Fibroblast of villous mesenchyme (primary cell): Measurements from ENCODE around the gene DUSP28. TPM values are rescaled to one million over a fixed set of nuclear protein-coding genes. Genes with fewer than 3 reads are reported as not detected.

Experiments used
- DNase-seq: peaks from one replicate; pipeline ENCODE4 v3.0.0-alpha.2; 2010; ENCODE audit warnings: low read depth
- H3K4me3 ChIP-seq: 2 replicates; pipeline ENCODE4 v1.5.1; 2011; ENCODE audit warnings: low read depth, mild to moderate bottlenecking, low read length
- CTCF ChIP-seq: IDR thresholded peaks from 2 replicates; pipeline ENCODE4 v1.5.1; 2012; ENCODE audit warnings: low read depth, mild to moderate bottlenecking, low read length; ENCODE audit not compliant: insufficient read depth
- total RNA-seq: library from RNA; depleted of rRNA; stranded (reverse); fragments of >200 nt; gene quantifications from 2 replicates; pipeline ENCODE4 v1.2.3, GENCODE V29; 2012

DUSP28 gene
- total RNA-seq, 1 donor, result 3.5 TPM

- no peak overlapping the region for H3K4me3 ChIP-seq
- no peak for DNase-seq
These were observed 10.6 kb downstream of the DUSP28 start for GRCh38 chr2:240570531-240571313.

GRCh38 chr2:240571314-240571973, 11.3 kb downstream of the DUSP28 start:
- H3K4me3 ChIP-seq, result no peak overlapping the region
- no peak for DNase-seq
- TF ChIP-seq CTCF, result no peak

More at GRCh38 chr2:240570531-240571313, 10.6 kb downstream of the DUSP28 start:
- TF ChIP-seq CTCF, result no peak

DNA sequence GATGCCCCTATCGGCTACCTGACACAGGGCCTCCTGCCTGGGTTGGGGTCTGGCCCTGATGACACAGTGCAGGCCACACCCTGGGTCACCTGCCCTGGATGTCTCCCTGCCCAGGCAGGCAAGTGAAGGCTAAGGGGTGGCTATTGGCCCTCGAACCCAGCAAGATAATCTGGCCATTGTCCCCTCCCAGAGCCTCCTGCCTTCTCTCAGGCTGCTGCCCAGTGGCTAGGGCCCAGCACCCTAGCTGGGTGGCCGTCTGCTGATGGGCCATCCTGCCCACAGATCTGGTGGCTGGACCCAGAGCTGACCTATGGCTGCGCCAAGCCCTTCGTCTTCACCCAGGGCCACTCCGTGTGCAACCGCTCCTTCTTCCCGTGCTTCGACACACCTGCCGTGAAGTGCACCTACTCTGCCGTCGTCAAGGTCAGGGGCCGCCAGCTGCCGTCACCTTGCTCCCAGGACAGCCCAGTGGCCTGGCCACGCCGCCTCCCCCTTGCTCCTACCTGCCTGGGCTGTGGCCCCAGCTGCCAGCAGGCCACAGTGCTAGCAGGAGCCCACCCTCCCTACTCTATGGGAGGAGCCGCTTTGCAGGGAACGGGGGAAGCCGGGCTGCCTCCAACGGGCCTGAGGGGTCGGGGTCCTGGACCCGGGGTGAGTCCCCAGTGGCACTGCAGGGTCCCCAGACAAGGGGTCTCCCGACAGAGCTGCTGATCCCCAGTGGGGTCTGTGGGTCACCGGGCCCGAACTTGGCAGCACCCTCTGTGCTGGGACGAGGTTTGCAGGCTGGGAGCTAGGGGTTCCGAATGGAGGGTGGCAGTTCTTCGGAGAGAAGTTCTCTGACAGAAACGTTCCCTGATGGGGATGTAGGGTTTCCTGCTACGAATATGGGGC, 12.2 kb downstream of the DUSP28 start:
- TF ChIP-seq CTCF, result no peak
- DNase-seq, result no peak
- H3K4me3 ChIP-seq, result no peak overlapping the region

DNA sequence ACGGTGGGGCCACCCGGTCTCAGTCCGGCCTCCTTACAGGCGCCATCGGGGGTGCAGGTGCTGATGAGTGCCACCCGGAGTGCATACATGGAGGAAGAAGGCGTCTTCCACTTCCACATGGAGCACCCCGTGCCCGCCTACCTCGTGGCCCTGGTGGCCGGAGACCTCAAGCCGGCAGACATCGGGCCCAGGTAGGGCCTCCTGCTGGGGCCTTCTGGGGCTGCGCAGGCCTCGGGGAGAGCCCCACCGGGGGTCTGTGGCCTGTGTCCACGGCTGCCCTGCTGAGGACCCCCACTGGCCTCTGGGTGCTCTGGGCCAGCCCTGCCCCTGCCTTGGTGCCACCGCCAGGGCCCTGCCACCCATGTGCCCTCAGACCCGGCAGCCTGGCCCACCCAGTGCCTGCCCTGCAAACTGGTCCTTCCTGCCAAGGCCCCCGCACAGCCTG, 12.9 kb downstream of the DUSP28 start:
- no peak for DNase-seq
- TF ChIP-seq CTCF, result no peak
- H3K4me3 ChIP-seq, result no peak overlapping the region

DNA sequence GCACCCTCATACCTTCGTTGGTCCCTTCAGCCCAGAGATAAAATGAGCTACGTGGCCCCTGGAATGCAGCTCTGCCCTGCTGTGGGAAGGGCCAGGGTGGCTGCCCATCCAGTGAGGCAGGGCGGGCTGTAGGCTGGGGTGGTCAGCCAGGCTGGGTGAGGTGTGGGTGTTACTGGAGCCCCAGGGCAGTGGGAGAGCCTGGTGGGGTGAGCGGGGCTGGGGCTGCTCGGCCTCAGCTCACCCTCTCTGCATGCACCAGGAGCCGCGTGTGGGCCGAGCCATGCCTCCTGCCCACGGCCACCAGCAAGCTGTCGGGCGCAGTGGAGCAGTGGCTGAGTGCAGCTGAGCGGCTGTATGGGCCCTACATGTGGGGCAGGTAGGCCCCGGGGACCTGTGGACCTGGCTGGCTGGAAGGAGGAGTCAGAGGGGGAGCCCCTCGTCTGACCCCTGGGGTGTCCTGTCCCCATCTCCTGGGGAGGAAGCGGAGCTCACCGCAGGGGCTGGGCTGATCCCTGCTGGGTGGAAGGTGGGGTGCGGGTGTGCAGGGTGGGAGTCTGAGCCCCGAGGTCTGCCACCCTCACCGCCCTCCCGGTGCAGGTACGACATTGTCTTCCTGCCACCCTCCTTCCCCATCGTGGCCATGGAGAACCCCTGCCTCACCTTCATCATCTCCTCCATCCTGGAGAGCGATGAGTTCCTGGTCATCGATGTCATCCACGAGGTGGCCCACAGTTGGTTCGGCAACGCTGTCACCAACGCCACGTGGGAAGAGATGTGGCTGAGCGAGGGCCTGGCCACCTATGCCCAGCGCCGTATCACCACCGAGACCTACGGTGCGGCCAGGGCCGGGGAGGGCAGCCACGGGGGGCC, 13.6 kb downstream of the DUSP28 start:
- TF ChIP-seq CTCF, result no peak
- no peak overlapping the region for H3K4me3 ChIP-seq
- DNase-seq, result no peak
